RWPE2 (cell line): ENCODE data around the gene POM121C.
A peak's percentile ranks its signal among the peaks of the same experiment; 100 is the strongest.
"Not testable (repeated sequence)": the region's sequence is repeated elsewhere in the genome, so short reads cannot be mapped to it uniquely, and the experiment has no call there.

ENCODE experiments used
- ATAC-seq: fragments of 200-7000 bp; cut with Tn5 transposase; 3 replicates; pipeline ENCODE4 v1.9.1; 2021; ENCODE audit warnings: low read depth
- DNase-seq: peaks from one replicate; pipeline ENCODE4 v3.0.0-alpha.2; 2020; ENCODE audit warnings: low spot score
- H3K27ac ChIP-seq: fragments of 450-650 bp; 2 replicates; pipeline ENCODE4 v1.5.1; 2017; ENCODE audit warnings: mild to moderate bottlenecking; ENCODE audit not compliant: poor library complexity, severe bottlenecking
- H3K27me3 ChIP-seq: fragments of 250-450 bp; sonication (Bioruptor Pico); 2 replicates; pipeline ENCODE4 v1.5.1; 2021; ENCODE audit warnings: mild to moderate bottlenecking, moderate library complexity; ENCODE audit not compliant: insufficient read depth, poor library complexity, severe bottlenecking
- H3K36me3 ChIP-seq: fragments of 250-450 bp; sonication (Bioruptor Pico); 2 replicates; pipeline ENCODE4 v1.5.1; 2020; ENCODE audit warnings: low read depth, mild to moderate bottlenecking, moderate library complexity
- H3K4me1 ChIP-seq: fragments of 250-450 bp; sonication (Bioruptor Pico); 2 replicates; pipeline ENCODE4 v1.5.1; 2021; ENCODE audit warnings: mild to moderate bottlenecking, moderate library complexity; ENCODE audit not compliant: insufficient read depth, poor library complexity, severe bottlenecking
- H3K4me3 ChIP-seq: fragments of 250-450 bp; sonication (Bioruptor Pico); 2 replicates; pipeline ENCODE4 v1.5.1; 2021; ENCODE audit warnings: mild to moderate bottlenecking, moderate library complexity; ENCODE audit not compliant: severe bottlenecking
- H3K9me3 ChIP-seq: fragments of 250-450 bp; sonication (Bioruptor Pico); 2 replicates; pipeline ENCODE4 v1.5.1; 2021; ENCODE audit warnings: mild to moderate bottlenecking, moderate library complexity; ENCODE audit not compliant: severe bottlenecking

Gene POM121C

DNA sequence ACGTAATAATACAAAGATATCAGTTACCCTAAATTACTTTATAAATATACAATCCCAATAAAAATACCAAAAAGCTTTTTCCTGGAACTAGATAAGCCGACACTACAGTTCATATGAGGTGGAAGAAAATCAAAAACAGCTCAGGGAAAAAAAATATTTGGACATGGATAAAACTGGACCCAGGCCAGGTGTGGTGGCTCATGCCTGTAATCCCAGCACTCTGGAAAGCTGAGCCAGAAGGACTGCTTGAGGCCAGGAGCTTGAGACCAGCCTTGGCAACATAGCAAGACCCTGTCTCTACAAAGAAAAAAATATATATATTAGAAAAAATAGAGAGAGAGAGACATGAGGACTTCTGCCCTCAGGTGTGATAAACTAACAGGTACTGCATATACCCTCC lies 32.7 kb upstream of the POM121C start:
- not testable (repeated sequence) for H3K27me3 ChIP-seq, DNase-seq, H3K27ac ChIP-seq, ATAC-seq, H3K4me1 ChIP-seq, H3K9me3 ChIP-seq, H3K4me3 ChIP-seq
- H3K36me3 ChIP-seq, result peaks cover 47% of the 10 kb centered on the region

DNA sequence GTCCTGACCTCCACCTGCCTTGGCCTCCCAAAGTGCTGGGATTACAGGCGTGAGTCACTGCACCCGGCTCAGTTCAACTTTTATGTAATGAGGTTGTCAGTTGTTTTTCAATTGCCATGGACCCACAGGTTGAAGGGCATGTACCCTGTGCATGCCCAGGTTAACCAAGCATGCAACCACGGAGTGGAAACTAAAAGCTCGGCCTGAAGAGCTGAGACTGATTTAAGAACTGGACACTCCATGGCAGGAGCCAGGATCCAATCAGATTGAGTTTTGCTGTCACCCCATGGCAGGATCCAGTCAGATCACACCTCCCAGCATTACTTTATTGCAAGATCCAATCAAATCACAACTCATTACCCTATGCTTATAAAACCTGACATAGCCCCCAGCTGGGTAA lies 22.9 kb upstream of the POM121C start:
- DNase-seq, H3K27me3 ChIP-seq, H3K4me3 ChIP-seq, ATAC-seq, H3K4me1 ChIP-seq, H3K27ac ChIP-seq, H3K36me3 ChIP-seq, H3K9me3 ChIP-seq: not testable (repeated sequence)

DNA sequence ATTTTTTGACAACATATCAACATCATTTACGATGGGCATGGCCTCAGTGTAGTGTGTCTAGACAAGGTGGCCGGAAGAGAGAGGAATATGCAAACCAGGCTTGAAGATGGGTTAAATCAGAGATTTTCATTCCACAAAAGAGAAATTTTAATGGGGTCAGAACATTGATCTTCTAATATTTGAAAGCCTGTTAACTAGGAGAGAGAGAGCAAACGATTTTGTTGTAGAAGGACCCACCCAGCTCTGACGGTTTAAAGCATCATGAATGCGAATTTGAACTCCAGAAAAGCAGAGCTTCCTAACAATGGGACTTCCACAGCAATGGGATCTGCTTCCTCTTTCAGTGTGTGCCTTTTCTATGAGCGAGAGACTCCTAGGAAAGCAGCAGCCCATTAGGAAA lies 5.9 kb upstream of the POM121C start, which contains the start of gene SPDYE5:
TSS of gene SPDYE5 (plus strand) at position 301 of the 400 bp plus-strand sequence. CDS start 1,728 bp downstream, outside the sequence.
- not testable (repeated sequence) for H3K4me1 ChIP-seq, DNase-seq, H3K4me3 ChIP-seq, H3K36me3 ChIP-seq, H3K27ac ChIP-seq, H3K9me3 ChIP-seq, ATAC-seq, H3K27me3 ChIP-seq

DNA sequence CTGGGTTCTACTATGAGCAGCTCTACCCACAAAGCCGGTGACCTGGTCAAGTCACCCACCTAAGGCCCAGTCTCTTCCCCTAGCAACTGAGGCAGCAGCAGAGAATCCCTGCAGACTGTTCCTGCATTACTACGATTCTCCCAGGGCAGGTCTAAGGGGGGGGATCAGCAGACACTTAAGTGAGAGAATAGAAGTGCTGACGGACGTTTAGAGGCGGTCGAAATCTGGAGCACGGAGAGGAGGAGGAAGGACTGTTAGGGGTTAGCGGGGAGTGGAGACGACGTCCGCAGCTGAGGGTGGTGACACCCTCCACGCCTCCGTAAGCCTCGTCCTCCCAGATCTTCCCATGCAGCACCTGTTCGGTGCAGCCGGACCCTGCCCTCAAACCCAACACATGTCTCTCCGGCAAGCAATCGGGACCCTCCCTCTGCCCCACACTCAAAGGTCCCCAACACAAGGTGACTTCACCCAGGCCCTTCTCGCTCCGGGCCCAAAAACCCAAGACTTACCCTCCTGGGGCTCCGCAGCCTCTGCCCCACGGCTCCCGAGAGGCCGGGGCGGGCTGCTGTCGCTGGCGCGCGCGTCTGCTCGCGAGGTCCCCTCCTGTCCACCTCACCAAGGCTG lies 632 bp downstream of the POM121C start:
- DNase-seq, ATAC-seq, H3K27me3 ChIP-seq, H3K9me3 ChIP-seq, H3K36me3 ChIP-seq, H3K4me1 ChIP-seq: not testable (repeated sequence)
- Histone ChIP-seq H3K27ac (peak overlapping the region; percentile 52), H3K4me3 (peak overlapping the region; percentile 96)

DNA sequence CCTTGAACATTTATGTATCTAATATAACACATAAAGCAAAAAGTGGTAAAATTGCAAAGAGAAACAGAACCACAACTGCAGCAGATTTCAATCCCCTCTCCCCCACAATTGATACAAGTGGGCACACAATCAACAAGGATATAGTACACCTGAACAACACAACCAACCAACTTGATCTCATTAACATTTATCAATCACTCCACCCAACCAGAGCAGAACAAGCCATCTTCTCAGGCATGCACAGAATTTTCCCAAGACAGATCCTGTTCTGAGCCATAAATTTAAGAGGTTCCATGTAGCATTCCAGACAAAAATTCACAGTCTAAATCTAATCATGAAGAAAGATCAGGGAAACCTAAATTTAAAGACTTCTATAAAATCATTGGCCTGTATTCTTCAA lies 5.8 kb downstream of the POM121C start:
- H3K36me3 ChIP-seq, H3K27me3 ChIP-seq, ATAC-seq, H3K4me3 ChIP-seq, H3K27ac ChIP-seq, H3K4me1 ChIP-seq, DNase-seq, H3K9me3 ChIP-seq: not testable (repeated sequence)

DNA sequence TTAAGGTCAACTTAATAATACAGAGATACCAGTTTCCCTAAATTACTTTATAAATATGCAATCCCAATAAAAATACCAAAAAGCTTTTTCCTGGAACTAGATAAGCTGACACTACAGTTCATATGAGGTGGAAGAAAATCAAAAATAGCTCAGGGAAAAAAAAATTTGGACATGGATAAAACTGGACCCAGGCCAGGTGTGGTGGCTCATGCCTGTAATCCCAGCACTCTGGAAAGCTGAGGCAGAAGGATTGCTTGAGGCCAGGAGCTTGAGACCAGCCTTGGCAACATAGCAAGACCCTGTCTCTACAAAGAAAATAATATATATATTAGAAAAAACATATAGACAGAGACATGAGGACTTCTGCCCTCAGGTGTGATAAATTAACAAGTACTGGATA lies 8.6 kb downstream of the POM121C start:
- ATAC-seq, H3K4me3 ChIP-seq, DNase-seq, H3K4me1 ChIP-seq, H3K27ac ChIP-seq, H3K36me3 ChIP-seq, H3K27me3 ChIP-seq, H3K9me3 ChIP-seq: not testable (repeated sequence)

DNA sequence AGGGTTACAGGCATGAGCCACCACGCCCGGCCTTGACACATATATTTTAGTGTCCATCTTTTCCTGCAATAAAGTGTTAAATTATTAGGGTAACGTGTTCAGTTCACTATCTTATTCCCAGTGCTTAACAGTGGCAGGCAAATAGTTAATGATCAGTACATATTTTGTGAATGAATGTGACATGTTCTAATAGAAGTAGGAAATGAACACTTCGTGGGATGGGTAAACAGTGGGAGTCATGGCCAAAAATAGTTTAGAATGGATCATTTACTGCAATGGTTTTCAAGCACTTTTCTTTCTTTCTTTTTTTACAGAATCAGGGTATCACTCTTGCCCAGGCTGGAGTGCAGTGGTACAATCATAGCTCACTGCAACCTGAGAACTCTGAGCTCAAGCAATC lies 15.9 kb downstream of the POM121C start:
- H3K36me3 ChIP-seq, DNase-seq, H3K4me3 ChIP-seq: not testable (repeated sequence)

DNA sequence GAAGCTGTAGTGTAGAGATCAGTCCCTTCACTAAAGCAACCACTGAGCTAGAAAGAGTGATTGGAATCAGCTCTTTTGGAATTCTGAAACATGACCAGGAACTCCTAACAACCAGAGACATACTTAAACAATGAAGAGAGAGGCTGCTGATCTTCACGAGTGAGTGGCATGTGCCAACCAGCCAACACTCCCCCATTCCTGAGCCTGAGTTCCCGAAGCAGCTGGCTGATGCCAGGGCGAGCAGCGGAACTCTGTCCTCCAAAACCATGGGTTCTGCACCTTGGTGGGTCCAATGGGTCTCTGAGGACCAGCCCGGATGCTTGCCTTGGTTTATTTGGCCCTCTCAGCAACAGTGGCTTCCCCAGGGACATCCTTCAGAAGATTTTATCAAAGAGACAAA lies 25.6 kb downstream of the POM121C start:
- H3K4me1 ChIP-seq, H3K4me3 ChIP-seq, ATAC-seq, H3K27me3 ChIP-seq, DNase-seq, H3K36me3 ChIP-seq, H3K27ac ChIP-seq, H3K9me3 ChIP-seq: not testable (repeated sequence)

More for the DNA sequence above, 15.9 kb downstream of the POM121C start:
- H3K9me3 ChIP-seq, H3K27ac ChIP-seq, H3K27me3 ChIP-seq, H3K4me1 ChIP-seq, ATAC-seq: not testable (repeated sequence)

DNA sequence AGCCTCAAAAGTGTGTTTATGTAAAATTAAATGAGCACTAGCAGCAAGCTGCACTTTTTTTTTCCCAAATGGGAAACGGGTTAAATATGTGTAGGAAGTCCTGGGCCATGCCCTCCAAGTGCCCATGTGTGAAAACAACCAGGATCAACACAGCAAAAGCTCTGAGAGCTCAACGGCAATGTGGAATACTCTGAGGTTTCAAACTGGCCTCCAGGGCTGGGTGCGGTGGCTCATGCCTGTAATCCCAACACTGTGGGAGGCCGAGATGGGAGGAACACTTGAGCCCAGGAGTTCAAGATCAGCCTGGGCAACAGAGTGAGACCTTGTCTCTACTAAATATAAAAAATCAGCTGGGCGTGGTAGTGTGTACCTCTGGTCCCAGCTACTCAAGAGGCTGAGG lies 28.1 kb downstream of the POM121C start:
- not testable (repeated sequence) for H3K9me3 ChIP-seq, ATAC-seq

DNA sequence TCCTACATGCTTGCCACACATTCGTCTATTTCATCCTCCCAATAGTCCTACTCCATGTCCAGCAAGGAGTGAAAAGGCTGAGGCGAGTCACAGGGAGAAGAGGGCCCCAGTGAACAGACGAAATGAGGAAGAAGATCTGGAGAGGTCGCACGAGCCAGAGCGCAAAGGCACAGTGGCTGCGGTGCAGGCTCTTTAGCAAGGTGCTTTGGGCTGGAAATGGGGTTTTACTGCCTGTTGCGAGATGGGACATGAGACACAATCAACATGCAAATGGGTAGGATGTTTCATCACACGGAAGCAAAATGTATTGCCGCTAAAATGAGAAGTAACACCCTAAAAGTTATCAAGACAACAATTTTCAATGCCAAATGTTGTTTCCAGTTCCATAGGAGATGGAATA lies 29.7 kb downstream of the POM121C start:
- not testable (repeated sequence) for H3K27ac ChIP-seq, DNase-seq, H3K9me3 ChIP-seq, H3K4me1 ChIP-seq, H3K4me3 ChIP-seq, H3K36me3 ChIP-seq, H3K27me3 ChIP-seq, ATAC-seq

More for the DNA sequence above, 28.1 kb downstream of the POM121C start:
- H3K27me3 ChIP-seq, H3K4me1 ChIP-seq, H3K27ac ChIP-seq, DNase-seq, H3K36me3 ChIP-seq, H3K4me3 ChIP-seq: not testable (repeated sequence)
